Thyroid gland (tissue), 4 donors: ENCODE data around the gene CRY2. TPM values are rescaled to one million over a fixed set of nuclear protein-coding genes. Genes with fewer than 3 reads are reported as not detected.

ENCODE experiments used
- DNase-seq, 2 donors: peaks; one replicate each; pipeline ENCODE4 v3.0.0-alpha.2; 2019
- H3K27ac ChIP-seq, 3 donors: fragments of 200-600 bp; sonication (generic); 1 replicate in 2 of 3; 2 replicates in 1 of 3; pipeline ENCODE4 v1.5.1; 2016 to 2019; ENCODE audit warnings: mild to moderate bottlenecking in 1 of 3, moderate library complexity in 1 of 3
- H3K27me3 ChIP-seq: fragments of 200-600 bp; sonication (generic); one replicate; pipeline ENCODE4 v1.5.1; 2019
- H3K36me3 ChIP-seq, 2 donors: fragments of 200-600 bp; sonication (generic); one replicate each; pipeline ENCODE4 v1.5.1; 2016 to 2019
- H3K4me1 ChIP-seq, 2 donors: fragments of 200-600 bp; sonication (generic); one replicate each; pipeline ENCODE4 v1.5.1; 2017 to 2019
- H3K4me3 ChIP-seq, 3 donors: fragments of 200-600 bp; sonication (generic); replicated peaks in 1 of 3; 1 replicate in 2 of 3; 2 replicates in 1 of 3; pipeline ENCODE4 v1.5.1; 2016; ENCODE audit warnings: mild to moderate bottlenecking in 1 of 3
- H3K9me3 ChIP-seq: fragments of 200-600 bp; sonication (generic); one replicate; pipeline ENCODE4 v1.5.1; 2017
- POLR2A ChIP-seq, 2 donors: fragments of 450-650 bp; IDR thresholded peaks; one replicate each; pipeline ENCODE4 v1.6.1; 2017; ENCODE audit warnings: antibody characterized with exemption in 2 of 2, mild to moderate bottlenecking in 2 of 2, moderate library complexity in 1 of 2
- WGBS, 2 donors: methylation state at CpG; one replicate each; pipeline ENCODE4 v1.1.5; 2017; 5-methylcytosine and 5-hydroxymethylcytosine counted together
- intact Hi-C: fragments of 100-400 bp; cut with DNase I; formaldehyde crosslinking; loops from one replicate; pipeline ENCODE4 v1.15.1; 2023
- total RNA-seq, 4 donors: library from RNA; depleted of rRNA; stranded (reverse); fragments of >200 nt; gene quantifications; one replicate each; pipeline ENCODE4 v1.2.3, GENCODE V29; 2016
- TF ChIP-seq, protein P1 (sequence below), 6 experiments: fragments of 200-600 bp in 3 of 6; fragments of 450-650 bp in 3 of 6; sonication (generic) in 3 of 6; IDR thresholded peaks; one replicate each; pipeline ENCODE4 v1.5.1; 2016 to 2019; ENCODE audit warnings: antibody characterized with exemption in 6 of 6, mild to moderate bottlenecking in 2 of 6, inconsistent platforms in 1 of 6, moderate library complexity in 1 of 6

CRY2 gene
- total RNA-seq, 4 donors from 2014 or later, result 49.5 to 117 (median 57.8) TPM

DNA sequence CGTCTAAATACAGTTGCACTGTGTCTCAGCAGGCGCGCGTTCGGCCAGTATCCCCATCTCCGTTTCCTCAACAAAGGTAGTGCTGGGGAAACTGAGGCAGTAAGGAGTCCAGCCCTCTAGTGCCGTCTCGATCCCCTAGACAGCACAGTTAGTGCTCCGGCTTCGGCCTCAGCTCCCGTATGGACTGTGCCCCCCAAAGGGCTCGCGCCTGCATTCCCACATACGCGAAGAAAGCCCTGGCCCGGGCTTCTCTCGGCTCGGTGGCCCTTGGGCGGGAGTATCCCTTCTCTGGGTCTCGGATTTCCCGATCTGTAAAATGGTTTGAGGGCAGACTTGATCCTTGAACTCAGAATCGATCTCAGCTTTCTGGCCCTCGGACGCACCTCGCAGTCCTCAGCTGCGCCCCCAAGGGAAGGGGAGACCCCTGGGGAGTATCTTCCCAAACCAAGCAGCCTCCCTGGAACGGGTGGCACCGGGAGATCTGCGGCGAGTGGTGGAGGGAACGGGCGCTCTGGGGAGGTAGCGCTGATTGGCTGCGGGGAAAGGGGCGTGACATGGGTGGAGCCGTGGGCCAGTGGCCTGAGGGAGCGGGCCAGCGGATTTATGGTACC is 71.2 kb downstream of the CRY2 start:
- peak; percentile 4 to 67 for TF ChIP-seq POLR2A (IDR thresholded peaks at IDR 0.05)
- TF ChIP-seq, protein P1, sequence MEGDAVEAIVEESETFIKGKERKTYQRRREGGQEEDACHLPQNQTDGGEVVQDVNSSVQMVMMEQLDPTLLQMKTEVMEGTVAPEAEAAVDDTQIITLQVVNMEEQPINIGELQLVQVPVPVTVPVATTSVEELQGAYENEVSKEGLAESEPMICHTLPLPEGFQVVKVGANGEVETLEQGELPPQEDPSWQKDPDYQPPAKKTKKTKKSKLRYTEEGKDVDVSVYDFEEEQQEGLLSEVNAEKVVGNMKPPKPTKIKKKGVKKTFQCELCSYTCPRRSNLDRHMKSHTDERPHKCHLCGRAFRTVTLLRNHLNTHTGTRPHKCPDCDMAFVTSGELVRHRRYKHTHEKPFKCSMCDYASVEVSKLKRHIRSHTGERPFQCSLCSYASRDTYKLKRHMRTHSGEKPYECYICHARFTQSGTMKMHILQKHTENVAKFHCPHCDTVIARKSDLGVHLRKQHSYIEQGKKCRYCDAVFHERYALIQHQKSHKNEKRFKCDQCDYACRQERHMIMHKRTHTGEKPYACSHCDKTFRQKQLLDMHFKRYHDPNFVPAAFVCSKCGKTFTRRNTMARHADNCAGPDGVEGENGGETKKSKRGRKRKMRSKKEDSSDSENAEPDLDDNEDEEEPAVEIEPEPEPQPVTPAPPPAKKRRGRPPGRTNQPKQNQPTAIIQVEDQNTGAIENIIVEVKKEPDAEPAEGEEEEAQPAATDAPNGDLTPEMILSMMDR (IDR thresholded peaks at IDR 0.05), result no peak
- peak overlapping the region; percentile 10 to 76 (median 73) for H3K4me3 ChIP-seq
- intact Hi-C loops, result loop anchor here (10.0 kb wide), 1 partner anchor 114 kb away; the partner anchor contains the start of gene SLC35C1
- no peaks in the 10 kb centered on the region for H3K27me3 ChIP-seq
- H3K4me1 ChIP-seq, result peaks cover 30 to 49% of the 10 kb centered on the region in 2 donors
- 1 to 3% methylated on average over 14 to 27 of the region's 38 CpGs for WGBS, 2 donors
- DNase-seq, result peak; percentile 78 to 79
- H3K27ac ChIP-seq, result peak overlapping the region; percentile 46 to 80 (median 71)
- no peaks in the 10 kb centered on the region for H3K9me3 ChIP-seq
- peaks cover 11 to 13% of the 10 kb centered on the region in 2 donors for H3K36me3 ChIP-seq

DNA sequence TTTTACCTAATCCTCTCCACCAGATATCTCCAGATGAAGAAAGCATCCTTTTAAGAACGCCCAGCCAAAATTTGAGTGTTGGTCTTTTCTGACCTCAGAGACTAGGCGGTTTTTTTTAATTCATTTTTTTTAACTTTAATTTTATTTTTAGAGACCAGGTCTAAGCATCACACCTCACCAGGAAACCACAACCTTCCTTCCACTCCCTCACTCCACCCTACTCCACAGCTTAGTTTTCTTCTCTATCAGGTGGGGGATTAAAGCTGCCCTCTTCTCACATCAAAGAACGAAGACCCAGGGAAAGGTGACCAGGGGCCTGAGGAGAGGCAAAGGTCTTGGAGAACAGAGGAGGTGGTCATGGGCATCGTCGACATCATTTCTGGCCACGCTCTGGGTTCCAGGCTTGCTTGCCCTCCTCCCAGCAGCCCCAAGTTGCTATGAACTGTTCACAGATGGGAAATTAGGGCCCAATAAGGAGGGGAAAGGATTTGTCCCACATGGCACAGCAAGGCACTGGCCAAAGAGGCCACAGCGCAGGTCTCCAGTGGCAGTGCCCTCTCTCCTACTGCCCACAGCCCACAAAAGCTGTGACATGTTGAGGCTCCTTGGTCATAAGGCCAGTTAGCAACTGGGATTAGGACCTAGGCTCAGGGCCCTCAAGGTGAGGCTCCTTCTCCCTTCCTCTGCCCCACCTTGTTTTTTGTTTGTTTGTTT is 71.8 kb downstream of the CRY2 start:
- peak overlapping the region; percentile 71 to 97 (median 96) for H3K27ac ChIP-seq
- no peaks in the 10 kb centered on the region for H3K27me3 ChIP-seq
- TF ChIP-seq, protein P1 (IDR thresholded peaks at IDR 0.05), result no peak
- TF ChIP-seq POLR2A (IDR thresholded peaks at IDR 0.05), result no peak
- peaks cover 31 to 50% of the 10 kb centered on the region in 2 donors for H3K4me1 ChIP-seq
- DNase-seq, result no peak
- intact Hi-C loops, result loop anchor here (10.0 kb wide), 1 partner anchor 114 kb away; the partner anchor contains the start of gene SLC35C1
- peaks cover 4 to 6% of the 10 kb centered on the region in 2 donors for H3K36me3 ChIP-seq
- H3K9me3 ChIP-seq, result no peaks in the 10 kb centered on the region
- WGBS, 2 donors, result 75 to 76% methylated on average over 7 of the region's 7 CpGs
- no peak overlapping the region for H3K4me3 ChIP-seq

DNA sequence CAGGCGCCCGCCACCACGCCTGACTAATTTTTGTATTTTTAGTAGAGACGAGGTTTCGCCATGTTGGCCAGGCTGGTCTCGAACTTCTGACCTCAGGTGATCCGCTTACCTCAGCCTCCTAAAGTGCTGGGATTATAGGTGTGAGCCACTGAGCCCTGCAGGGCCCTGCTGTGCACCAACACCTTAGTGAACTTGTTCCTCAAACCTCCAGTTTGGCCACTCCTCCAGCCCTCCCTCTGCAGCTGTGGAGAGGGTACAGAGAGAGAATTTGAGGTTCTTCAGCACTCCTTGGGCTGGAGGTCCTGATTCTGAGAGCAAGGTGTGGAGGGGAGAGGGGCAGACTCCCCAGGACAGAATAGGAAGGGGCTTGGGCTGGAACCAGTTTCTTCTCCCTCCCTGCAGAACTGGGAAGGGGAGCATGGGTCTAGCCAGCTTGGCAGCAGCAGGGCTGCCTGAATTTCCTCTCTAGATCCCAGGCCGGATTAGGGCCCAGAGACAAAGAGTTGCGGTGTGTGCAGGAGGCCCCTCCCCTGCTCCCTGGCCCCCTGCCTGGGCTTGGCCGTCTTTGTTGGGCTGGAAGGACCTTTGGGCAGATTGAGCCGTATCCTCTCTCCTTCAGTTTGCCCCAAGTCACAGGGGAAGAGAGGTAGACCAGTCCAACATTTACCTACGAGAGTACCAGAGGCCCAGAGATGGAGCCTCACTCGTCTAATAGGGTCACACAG is 72.7 kb downstream of the CRY2 start:
- H3K4me3 ChIP-seq, result no peak overlapping the region
- no peaks in the 10 kb centered on the region for H3K27me3 ChIP-seq
- H3K4me1 ChIP-seq, result peaks cover 31 to 50% of the 10 kb centered on the region in 2 donors
- no peaks in the 10 kb centered on the region for H3K36me3 ChIP-seq
- H3K27ac ChIP-seq, result peak overlapping the region; percentile 96 to 97 (median 97)
- WGBS, 2 donors, result 72 to 74% methylated on average over 12 to 13 of the region's 13 CpGs
- no peaks in the 10 kb centered on the region for H3K9me3 ChIP-seq
- TF ChIP-seq, protein P1 (IDR thresholded peaks at IDR 0.05), result no peak
- no peak for TF ChIP-seq POLR2A (IDR thresholded peaks at IDR 0.05)
- intact Hi-C loops, result loop anchor here (10.0 kb wide), 1 partner anchor 115 kb away; the partner anchor contains the start of gene SLC35C1
- DNase-seq, result no peak

DNA sequence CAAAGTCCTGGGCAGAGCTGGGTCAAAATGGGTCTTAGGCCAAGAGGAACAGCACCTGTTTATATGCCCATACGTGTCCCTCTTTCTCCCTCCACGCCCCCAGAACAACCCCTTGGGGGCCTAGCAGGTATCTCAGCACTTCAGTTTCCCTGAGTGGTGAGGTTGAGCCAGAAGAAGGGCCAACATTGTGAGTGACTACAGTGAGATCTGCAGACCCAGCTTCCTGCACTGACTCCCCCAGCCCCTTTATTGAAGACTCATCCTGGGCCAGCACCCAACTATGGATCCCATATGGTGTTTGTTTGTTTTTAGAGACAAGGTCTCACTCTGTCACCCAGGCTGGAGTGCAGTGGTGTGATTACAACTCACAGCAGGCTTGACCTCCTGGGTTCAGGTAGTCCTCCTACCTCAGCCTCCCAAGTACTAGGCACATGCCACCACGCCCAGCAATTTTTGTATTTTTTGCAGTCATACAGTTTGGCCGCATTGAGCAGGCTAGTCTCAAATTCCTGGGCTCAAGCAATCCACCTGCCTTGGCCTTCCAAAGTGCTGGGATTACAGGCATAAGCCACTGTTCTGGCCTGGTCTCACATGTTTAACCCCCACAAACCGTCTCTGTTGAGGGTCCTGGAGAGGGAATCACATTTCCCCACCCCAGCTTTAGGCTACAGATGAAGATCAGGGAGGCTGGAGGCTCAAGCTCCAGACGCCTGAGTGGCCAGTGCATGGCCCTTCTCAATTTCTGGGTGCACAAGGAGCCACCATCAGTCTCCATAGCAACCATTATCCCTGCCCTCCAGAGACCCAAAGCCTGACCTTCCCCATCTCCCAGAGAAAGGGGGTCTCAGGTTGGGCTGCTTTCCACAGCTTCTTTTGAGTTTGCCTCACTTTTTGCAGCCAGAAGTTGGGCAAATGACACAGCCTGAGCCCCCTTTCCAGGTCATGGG is 73.5 kb downstream of the CRY2 start:
- H3K4me3 ChIP-seq, result no peak overlapping the region

More for the DNA sequence above, 73.5 kb downstream of the CRY2 start:
- TF ChIP-seq, protein P1 (IDR thresholded peaks at IDR 0.05), result no peak
- no peak for TF ChIP-seq POLR2A (IDR thresholded peaks at IDR 0.05)
- Histone ChIP-seq H3K27me3 (no peaks in the 10 kb centered on the region), H3K36me3 (no peaks in the 10 kb centered on the region), H3K27ac (peak overlapping the region; percentile 96 to 97 (median 97)), H3K4me1 (peaks cover 31 to 50% of the 10 kb centered on the region in 2 donors), H3K9me3 (no peaks in the 10 kb centered on the region)
- 70 to 83% methylated on average over 6 of the region's 6 CpGs for WGBS, 2 donors
- peak in 1 of 2 donors; percentile 3 for DNase-seq
- intact Hi-C loops, result no loop called here
